CD14-positive monocyte (primary cell): ENCODE data around the gene FAM193A. TPM values are rescaled to one million over a fixed set of nuclear protein-coding genes. Genes with fewer than 3 reads are reported as not detected.
A peak's percentile ranks its signal among the peaks of the same experiment; 100 is the strongest.

Source experiments
- DNase-seq, 3 donors: peaks; one replicate each; pipeline ENCODE4 v3.0.0-alpha.2; 2011 to 2022
- H2AFZ ChIP-seq: 2 replicates; pipeline ENCODE4 v1.6.0; 2012; ENCODE audit warnings: mild to moderate bottlenecking, low read depth, low read length, inconsistent platforms; ENCODE audit not compliant: insufficient read depth, poor library complexity, severe bottlenecking
- H3K27ac ChIP-seq, 2 donors: 1 replicate in 1 of 2; 2 replicates in 1 of 2; pipeline ENCODE4 v1.5.1; 2012 to 2013; ENCODE audit warnings: low read length in 2 of 2, control low read depth in 1 of 2, inconsistent platforms in 1 of 2, low read depth in 1 of 2, mild to moderate bottlenecking in 1 of 2
- H3K27me3 ChIP-seq, 2 donors: one replicate each; pipeline versions ENCODE4 v1.6.0 to v1.6.1; 2011 to 2013; ENCODE audit warnings: low read length in 2 of 2; ENCODE audit not compliant: control insufficient read depth in 2 of 2, insufficient read depth in 2 of 2
- H3K36me3 ChIP-seq, 2 donors: replicated peaks in 1 of 2; 1 replicate in 1 of 2; 2 replicates in 1 of 2; pipeline versions ENCODE4 v1.5.1 to v1.6.1; 2012 to 2013; ENCODE audit warnings: low read length in 2 of 2, control low read depth in 1 of 2, inconsistent platforms in 1 of 2, mild to moderate bottlenecking in 1 of 2; ENCODE audit not compliant: insufficient read depth in 2 of 2, control insufficient read depth in 1 of 2
- H3K4me1 ChIP-seq, 2 donors: 1 replicate in 1 of 2; 2 replicates in 1 of 2; pipeline versions ENCODE4 v1.5.1 to v1.6.1; 2012 to 2013; ENCODE audit warnings: low read length in 2 of 2, control low read depth in 1 of 2, inconsistent platforms in 1 of 2, mild to moderate bottlenecking in 1 of 2, moderate library complexity in 1 of 2; ENCODE audit not compliant: insufficient read depth in 2 of 2, control insufficient read depth in 1 of 2
- H3K4me2 ChIP-seq: replicated peaks from 2 replicates; pipeline ENCODE3; 2012; ENCODE audit warnings: low read length, moderate library complexity, mild to moderate bottlenecking; ENCODE audit not compliant: poor library complexity, severe bottlenecking; ENCODE audit errors: extremely low read depth
- H3K4me3 ChIP-seq, 3 experiments: fragments of 200-600 bp in 1 of 3; sonication (generic) in 1 of 3; replicated peaks in 1 of 3; 1 replicate in 2 of 3; 2 replicates in 1 of 3; pipeline ENCODE4 v1.5.1; 2011 to 2013; ENCODE audit warnings: low read length in 3 of 3, mild to moderate bottlenecking in 3 of 3, control low read depth in 2 of 3, low read depth in 2 of 3, inconsistent platforms in 1 of 3, moderate library complexity in 1 of 3
- H3K79me2 ChIP-seq: 2 replicates; pipeline ENCODE4 v1.6.0; 2012; ENCODE audit warnings: mild to moderate bottlenecking, control low read depth, inconsistent platforms, low read length, moderate library complexity; ENCODE audit not compliant: insufficient read depth
- H3K9ac ChIP-seq: 2 replicates; pipeline ENCODE4 v1.6.0; 2017; ENCODE audit warnings: low read length, mild to moderate bottlenecking; ENCODE audit not compliant: insufficient read depth, poor library complexity, severe bottlenecking
- H3K9me3 ChIP-seq, 2 donors: replicated peaks in 1 of 2; 1 replicate in 1 of 2; 2 replicates in 1 of 2; pipeline versions ENCODE4 v1.5.1 to v1.6.1; 2012 to 2013; ENCODE audit warnings: low read length in 2 of 2, control low read depth in 1 of 2; ENCODE audit not compliant: control insufficient read depth in 1 of 2, insufficient read depth in 1 of 2
- H4K20me1 ChIP-seq: 2 replicates; pipeline ENCODE4 v1.6.0; 2012; ENCODE audit warnings: mild to moderate bottlenecking, low read length, control low read depth, moderate library complexity; ENCODE audit not compliant: insufficient read depth
- H3K27ac Mint-ChIP-seq, 7 donors: one replicate each; pipeline ENCODE4 v1.8.0; 2020; ENCODE audit warnings: mild to moderate bottlenecking in 7 of 7, mixed read lengths in 7 of 7, moderate library complexity in 6 of 7, inconsistent platforms in 2 of 7
- H3K27me3 Mint-ChIP-seq, 3 donors: one replicate each; pipeline ENCODE4 v1.8.0; 2021 to 2022; ENCODE audit warnings: low read depth in 3 of 3, mild to moderate bottlenecking in 3 of 3, mixed read lengths in 3 of 3, moderate library complexity in 3 of 3, inconsistent platforms in 1 of 3
- H3K36me3 Mint-ChIP-seq, 2 donors: one replicate each; pipeline ENCODE4 v1.8.0; 2020; ENCODE audit warnings: mixed read lengths in 2 of 2, inconsistent platforms in 1 of 2, mild to moderate bottlenecking in 1 of 2
- H3K4me1 Mint-ChIP-seq: one replicate; pipeline ENCODE4 v1.8.0; 2020; ENCODE audit warnings: mild to moderate bottlenecking, mixed read lengths
- H3K4me3 Mint-ChIP-seq, 2 donors: one replicate each; pipeline ENCODE4 v1.8.0; 2020; ENCODE audit warnings: mild to moderate bottlenecking in 2 of 2, mixed read lengths in 2 of 2, moderate library complexity in 1 of 2
- H3K9me3 Mint-ChIP-seq, 7 donors: one replicate each; pipeline ENCODE4 v1.8.0; 2020 to 2022; ENCODE audit warnings: mixed read lengths in 7 of 7, mild to moderate bottlenecking in 6 of 7, moderate library complexity in 6 of 7, inconsistent platforms in 2 of 7
- WGBS: methylation state at CpG from one replicate; pipeline ENCODE4 v1.1.5; 2013; ENCODE audit warnings: missing lambda C conversion rate; ENCODE audit not compliant: insufficient coverage; 5-methylcytosine and 5-hydroxymethylcytosine counted together
- intact Hi-C, 2 donors: fragments of 100-400 bp; cut with micrococcal nuclease; formaldehyde crosslinking; loops; one replicate each; pipeline versions ENCODE4 v1.15.0 to v1.15.1; 2023
- polyA plus RNA-seq, 3 donors: library from polyadenylated mRNA; depleted of rRNA in 1 of 3; unstranded in 2 of 3; stranded (reverse) in 1 of 3; fragments of 300-500 nt in 2 of 3; fragments of >200 nt in 1 of 3; fragmentation: Illumina TruSeq in 2 of 3; gene quantifications; 1 replicate in 2 of 3; 2 replicates in 1 of 3; pipeline ENCODE4 v1.2.3, GENCODE V29; 2012 to 2021
- TF ChIP-seq, protein P1 (sequence below): fragments of 200-600 bp; IDR thresholded peaks from one replicate; pipeline ENCODE4 v1.8.0; 2022; ENCODE audit warnings: antibody characterized with exemption, mild to moderate bottlenecking

FAM193A gene
- polyA plus RNA-seq, 3 donors, result 0.66 to 11.8 (median 0.82) TPM

DNA sequence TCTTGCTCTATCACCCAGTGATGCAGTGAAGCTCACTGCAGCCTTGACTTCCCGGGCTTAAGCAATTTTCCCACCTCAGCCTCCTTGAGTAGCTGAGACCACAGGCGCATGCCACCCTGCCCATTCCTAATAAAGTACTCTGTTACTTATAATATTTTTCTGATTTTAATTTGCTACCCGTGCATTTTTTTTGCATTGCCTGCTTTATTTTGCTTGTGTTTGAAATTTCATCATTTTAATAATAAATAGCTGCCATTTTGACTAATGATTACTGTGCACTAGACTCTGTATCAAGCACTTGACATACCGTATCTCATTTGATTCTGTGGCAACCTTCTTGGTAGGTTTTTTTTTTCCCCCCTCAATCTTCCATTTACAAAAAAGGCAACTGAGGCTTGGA is 41.7 kb downstream of the FAM193A start:
- H3K27me3 Mint-ChIP-seq, result peaks cover 0 to 1% (median 0%) of the 10 kb centered on the region in 3 donors
- peaks cover 36% of the 10 kb centered on the region for H3K4me1 Mint-ChIP-seq
- Histone ChIP-seq H4K20me1 (peaks cover 100% of the 10 kb centered on the region), H3K4me1 (peaks cover 10 to 18% of the 10 kb centered on the region in 2 donors), H3K27me3 (no peaks in the 10 kb centered on the region), H3K4me2 (no peak overlapping the region), H3K9me3 (peaks cover 0 to 5% of the 10 kb centered on the region in 2 donors), H3K36me3 (no peaks in the 10 kb centered on the region), H3K4me3 (no peak overlapping the region), H3K27ac (no peak overlapping the region), H3K9ac (no peak overlapping the region), H3K79me2 (peaks cover 98% of the 10 kb centered on the region), H2AFZ (no peak overlapping the region)
- peak overlapping the region in 1 of 7 donors; percentile 65 for H3K27ac Mint-ChIP-seq
- peaks cover 0 to 20% (median 5%) of the 10 kb centered on the region in 7 donors for H3K9me3 Mint-ChIP-seq
- WGBS, result no CpG with 5 or more reads among the region's 4 CpGs
- H3K4me3 Mint-ChIP-seq, result no peak overlapping the region
- intact Hi-C loops, result no loop called here
- peaks cover 9 to 18% of the 10 kb centered on the region in 2 donors for H3K36me3 Mint-ChIP-seq
- DNase-seq, result no peak
- TF ChIP-seq, protein P1, sequence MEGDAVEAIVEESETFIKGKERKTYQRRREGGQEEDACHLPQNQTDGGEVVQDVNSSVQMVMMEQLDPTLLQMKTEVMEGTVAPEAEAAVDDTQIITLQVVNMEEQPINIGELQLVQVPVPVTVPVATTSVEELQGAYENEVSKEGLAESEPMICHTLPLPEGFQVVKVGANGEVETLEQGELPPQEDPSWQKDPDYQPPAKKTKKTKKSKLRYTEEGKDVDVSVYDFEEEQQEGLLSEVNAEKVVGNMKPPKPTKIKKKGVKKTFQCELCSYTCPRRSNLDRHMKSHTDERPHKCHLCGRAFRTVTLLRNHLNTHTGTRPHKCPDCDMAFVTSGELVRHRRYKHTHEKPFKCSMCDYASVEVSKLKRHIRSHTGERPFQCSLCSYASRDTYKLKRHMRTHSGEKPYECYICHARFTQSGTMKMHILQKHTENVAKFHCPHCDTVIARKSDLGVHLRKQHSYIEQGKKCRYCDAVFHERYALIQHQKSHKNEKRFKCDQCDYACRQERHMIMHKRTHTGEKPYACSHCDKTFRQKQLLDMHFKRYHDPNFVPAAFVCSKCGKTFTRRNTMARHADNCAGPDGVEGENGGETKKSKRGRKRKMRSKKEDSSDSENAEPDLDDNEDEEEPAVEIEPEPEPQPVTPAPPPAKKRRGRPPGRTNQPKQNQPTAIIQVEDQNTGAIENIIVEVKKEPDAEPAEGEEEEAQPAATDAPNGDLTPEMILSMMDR, result no peak

- H3K9me3 Mint-ChIP-seq, result peaks cover 0 to 20% (median 5%) of the 10 kb centered on the region in 7 donors
- H3K9ac ChIP-seq, result no peak overlapping the region
- TF ChIP-seq, protein P1, result no peak
- peaks cover 3 to 4% of the 10 kb centered on the region in 2 donors for H3K4me1 ChIP-seq
- no peaks in the 10 kb centered on the region for H3K27me3 ChIP-seq
- peaks cover 9 to 17% of the 10 kb centered on the region in 2 donors for H3K36me3 Mint-ChIP-seq
- H3K4me3 ChIP-seq, result no peak overlapping the region
- H3K27me3 Mint-ChIP-seq, result no peaks in the 10 kb centered on the region
- H3K27ac Mint-ChIP-seq, result no peak overlapping the region
- peaks cover 100% of the 10 kb centered on the region for H4K20me1 ChIP-seq
- DNase-seq, result no peak
- 97% methylated on average over 4 of the region's 5 CpGs for WGBS
- no peak overlapping the region for H3K4me3 Mint-ChIP-seq
- H3K4me1 Mint-ChIP-seq, result peaks cover 27% of the 10 kb centered on the region
- H3K79me2 ChIP-seq, result peaks cover 100% of the 10 kb centered on the region
- no peaks in the 10 kb centered on the region for H3K36me3 ChIP-seq
- intact Hi-C loops, result no loop called here
- peaks cover 0 to 5% of the 10 kb centered on the region in 2 donors for H3K9me3 ChIP-seq
- no peak overlapping the region for H3K27ac ChIP-seq
- no peak overlapping the region for H3K4me2 ChIP-seq
- H2AFZ ChIP-seq, result no peak overlapping the region
These were observed 43.5 kb downstream of the FAM193A start for GRCh38 chr4:2579910-2580309.
